Astrocyte of the hippocampus (primary cell): ENCODE data around the gene AP3S2.
A peak's percentile ranks its signal among the peaks of the same experiment; 100 is the strongest.

ENCODE experiments used
- DNase-seq: peaks from one replicate; pipeline ENCODE4 v3.0.0; 2011; ENCODE audit warnings: low read depth, low spot score

Gene AP3S2

DNA sequence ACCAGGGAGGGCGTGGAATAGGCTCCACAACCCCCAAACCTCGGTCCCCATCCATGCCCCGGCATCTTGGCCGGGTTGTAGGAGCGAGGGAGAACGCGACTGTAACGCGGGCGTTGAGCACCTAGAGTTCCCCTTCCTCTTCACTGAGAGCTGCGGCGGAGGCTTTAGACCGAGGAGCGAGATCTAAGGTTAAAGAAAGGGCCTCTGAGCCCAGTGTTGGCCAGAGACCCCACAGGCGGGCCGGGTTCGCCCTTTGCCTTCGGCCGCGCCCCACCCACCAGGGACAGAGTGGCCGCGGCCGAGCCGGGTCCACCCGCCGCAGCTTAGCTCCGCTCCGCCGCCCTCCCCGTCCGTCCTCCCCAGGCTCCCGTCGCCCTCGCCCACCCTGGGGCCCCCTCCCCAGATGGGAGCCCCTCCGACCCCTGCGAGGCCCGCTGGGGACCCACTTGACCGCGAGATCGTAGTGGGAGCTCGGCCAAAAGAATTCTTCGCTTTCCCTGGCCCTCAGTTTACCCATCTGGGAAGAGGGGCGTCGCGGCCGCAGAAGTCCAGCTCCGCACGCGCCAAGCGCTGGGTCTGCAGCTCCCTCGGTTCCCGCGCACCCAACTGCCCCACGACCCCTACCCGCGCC is 79.6 kb downstream of the AP3S2 start:
- DNase-seq, result no peak

DNA sequence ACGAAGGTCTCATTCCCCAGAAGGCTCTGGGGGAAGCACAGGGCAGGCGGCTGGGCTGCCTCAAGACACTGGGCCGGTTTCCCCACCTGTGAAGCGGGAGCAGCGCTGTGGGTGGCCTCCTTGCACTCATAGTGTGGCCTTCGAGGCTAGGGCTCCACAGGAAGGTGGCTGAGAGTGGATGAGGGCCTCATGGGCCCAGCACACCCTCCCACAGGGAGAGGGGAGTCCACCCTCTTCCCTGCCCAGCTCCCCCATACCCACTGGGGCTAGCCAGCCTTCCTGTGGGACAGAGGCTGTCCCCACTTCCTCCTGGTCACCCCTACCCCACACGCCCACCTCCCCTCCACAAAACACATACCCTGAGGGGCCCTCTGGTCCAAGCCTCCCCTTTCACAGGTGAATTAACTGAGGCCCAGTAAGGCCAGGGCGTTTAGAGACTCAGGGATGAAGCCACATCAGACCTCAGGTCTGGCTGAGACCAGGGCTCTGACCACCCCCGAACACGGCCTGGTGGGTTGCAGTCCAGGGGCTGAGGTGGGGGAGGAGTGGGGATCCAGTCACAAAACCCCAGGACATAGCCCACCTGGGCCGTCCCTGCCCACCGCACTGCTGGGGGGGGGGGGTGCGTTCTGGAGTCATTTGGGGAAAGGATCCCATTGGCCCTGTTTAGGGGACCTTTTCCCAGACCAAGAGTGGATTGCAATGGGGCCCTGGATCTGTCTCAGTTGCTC is 80.2 kb downstream of the AP3S2 start:
- DNase-seq, result no peak

DNA sequence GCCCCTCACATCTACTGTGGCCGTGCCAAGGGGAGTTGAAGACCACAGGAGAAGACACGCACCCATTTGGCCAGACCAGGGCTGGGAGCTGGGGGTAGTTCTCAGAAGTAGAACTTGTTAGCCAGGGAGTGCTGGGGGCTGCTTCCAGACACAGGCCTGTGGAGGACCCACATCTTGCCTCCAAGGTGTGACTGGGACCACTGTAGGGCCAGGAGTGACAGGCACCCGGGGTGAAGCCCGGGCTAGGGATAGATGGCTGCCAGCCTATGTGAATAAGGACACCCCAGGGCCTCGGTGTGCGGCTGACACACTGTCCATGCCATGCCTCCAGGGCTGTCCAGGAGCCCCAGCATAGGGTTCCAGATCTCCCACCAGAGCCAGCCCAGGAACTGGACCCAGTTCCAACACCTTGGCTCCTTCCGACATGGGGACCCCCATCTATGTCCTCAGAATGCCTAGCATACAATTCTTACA is 80.9 kb downstream of the AP3S2 start:
- DNase-seq, result no peak

DNA sequence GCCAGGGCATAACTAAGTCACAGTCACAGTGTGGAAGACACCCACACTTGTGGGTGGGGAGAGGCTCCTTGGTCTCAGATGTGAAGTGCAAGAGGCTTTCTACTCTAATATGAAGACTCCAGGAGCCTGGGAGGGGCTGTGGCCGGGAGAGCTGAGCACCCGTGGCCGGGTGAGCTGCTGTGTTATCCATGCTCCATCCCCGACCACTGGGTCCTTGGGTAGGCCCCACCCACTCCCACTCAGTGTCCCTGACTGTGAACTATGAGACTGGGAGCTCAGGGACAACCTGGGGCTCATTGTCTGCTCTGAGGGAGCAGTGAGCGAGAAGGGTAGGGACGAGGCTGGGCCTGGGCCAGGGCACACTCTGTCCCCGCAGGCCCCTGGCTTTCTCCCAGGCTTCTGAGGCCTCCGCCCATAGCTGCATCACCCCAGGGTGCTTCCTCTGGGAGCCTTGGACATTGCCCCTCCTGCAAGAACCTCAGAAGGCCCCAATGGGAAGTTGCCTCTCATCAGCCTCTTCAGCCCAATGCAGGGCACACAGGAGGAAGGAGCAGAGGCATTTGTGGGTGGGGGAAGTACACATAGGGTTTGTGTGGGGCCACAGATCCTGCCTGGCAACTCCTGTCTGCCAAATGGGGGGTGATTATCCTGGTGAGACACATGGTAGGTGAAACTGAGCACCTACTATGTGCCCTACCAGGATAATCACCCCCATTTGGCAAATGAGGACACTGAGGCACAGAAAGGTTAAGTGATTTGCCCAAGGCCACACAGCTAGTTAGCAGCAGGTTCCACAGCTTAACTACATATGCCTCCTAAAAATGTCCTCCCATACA is 81.6 kb downstream of the AP3S2 start:
- DNase-seq, result no peak

DNA sequence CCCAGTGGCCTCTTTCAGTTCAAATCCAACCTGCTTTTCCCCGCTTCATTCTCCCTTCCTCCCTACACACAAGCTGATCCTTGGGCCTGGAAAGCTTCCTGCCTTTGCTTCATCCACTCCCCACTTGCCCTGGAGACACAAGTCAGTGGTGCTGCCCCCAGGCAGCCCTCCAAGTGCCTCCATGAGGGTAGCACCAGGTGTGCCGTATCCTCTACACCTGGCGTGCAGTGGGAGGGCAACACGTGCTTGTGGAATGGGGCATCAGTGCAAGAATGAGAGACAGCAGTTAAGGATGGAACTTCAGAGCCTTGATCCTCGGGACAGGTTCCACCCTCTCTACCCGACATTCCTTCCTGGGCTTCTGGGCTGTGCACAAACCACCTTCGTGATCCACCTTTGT is 83.0 kb downstream of the AP3S2 start:
- no peak for DNase-seq

DNA sequence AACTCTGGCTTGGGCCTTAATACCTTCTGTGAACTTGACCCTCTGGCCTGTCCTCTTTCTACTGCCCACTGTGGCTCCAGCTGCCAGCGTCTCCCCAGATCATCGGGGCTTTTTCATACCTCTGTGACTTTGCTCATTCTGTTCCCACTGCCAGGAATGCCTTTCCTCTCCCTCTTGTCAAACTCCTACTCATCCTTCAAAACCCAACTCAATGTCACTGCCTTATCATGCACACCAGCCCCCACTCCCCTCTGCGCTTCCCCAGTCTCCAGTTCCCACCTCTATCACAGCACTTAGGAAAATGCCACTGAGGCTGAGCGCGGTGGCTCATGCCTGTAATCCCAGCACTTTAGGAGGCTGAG is 84.0 kb downstream of the AP3S2 start:
- DNase-seq, result no peak

DNA sequence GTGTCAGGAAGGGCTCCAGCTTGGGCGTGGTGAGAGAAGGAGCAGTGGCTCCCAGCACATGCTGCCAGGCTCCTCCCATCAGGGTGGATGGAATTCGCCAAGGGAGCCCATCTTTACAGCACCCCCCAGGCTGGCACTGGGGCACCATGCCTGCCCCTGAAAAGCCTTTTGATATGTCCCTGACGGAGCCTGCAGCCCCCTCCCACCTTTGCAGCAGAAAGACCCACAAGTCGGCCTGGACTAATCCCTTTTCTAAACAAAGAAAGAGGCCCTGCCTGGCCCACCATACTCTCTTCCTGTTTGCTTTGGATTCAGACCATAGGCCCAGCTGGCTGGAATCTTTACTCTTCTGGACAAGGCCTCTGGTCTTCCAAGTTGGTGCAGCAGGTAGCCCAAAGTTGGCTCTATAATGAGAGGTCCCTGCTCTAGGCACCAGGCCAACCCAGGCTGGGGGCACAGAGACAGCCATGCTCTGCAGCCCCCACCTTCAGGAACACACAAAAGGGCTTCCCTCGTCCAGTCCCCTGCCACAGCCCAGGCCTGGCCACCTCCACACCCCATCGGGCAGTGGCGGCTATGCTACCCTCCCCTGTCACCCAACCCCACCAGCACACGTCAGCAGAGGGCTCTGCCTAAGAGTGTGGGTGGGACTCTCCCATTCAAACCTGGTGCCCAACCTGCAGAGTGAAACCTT is 84.6 kb downstream of the AP3S2 start:
- peak; percentile 50 for DNase-seq

DNA sequence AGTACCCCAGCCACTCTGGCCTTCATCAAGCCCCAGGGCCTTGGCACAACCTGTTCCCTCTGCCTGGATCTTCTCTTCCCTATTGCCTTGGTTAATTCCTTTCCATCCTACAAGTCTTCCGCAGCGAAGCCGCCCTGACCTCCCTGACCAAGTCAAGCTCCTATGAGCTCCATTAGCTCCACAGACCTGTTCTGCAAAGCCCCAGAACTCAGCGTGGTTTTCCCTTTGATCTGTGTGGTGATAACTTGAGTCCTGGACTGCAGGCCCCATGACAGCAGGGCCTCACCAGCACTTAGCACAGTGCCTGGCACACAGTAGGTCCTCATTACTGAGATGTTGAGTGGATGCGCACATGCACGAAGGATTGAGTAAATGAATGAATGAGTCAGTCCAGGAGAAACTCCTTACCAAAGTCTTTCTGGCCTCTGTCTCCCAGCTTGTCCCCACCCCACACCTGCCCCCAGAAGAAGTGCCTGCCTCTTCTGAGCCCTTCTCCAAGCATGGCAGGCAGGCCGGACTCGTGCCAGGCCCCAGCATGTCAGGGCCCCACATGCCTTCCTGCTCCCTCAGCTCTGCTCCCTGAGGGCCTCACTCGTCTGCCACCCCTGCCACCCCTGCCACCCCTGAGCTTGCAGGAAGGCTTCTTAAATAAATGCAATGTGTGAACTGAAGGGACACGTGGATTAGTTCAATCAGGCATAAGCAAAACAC is 85.5 kb downstream of the AP3S2 start:
- DNase-seq, result no peak

DNA sequence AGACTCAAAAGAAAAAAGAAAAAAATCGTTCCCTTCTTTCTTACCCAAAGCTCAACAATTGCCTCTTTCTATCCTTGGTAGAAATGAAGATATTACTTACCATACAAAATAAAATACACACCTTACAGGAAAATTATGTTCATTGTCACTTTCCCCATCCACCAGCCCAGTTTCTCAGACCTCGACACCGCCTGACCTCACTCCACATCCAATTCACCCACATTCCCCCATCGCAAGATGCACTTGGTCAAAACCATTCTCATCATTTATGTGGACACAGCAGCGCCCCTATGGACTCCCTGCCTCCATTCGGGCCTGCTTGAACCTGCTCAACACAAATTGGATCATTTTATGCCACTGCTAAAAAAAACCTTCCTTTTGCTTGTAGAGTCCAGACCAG is 86.1 kb downstream of the AP3S2 start:
- no peak for DNase-seq

DNA sequence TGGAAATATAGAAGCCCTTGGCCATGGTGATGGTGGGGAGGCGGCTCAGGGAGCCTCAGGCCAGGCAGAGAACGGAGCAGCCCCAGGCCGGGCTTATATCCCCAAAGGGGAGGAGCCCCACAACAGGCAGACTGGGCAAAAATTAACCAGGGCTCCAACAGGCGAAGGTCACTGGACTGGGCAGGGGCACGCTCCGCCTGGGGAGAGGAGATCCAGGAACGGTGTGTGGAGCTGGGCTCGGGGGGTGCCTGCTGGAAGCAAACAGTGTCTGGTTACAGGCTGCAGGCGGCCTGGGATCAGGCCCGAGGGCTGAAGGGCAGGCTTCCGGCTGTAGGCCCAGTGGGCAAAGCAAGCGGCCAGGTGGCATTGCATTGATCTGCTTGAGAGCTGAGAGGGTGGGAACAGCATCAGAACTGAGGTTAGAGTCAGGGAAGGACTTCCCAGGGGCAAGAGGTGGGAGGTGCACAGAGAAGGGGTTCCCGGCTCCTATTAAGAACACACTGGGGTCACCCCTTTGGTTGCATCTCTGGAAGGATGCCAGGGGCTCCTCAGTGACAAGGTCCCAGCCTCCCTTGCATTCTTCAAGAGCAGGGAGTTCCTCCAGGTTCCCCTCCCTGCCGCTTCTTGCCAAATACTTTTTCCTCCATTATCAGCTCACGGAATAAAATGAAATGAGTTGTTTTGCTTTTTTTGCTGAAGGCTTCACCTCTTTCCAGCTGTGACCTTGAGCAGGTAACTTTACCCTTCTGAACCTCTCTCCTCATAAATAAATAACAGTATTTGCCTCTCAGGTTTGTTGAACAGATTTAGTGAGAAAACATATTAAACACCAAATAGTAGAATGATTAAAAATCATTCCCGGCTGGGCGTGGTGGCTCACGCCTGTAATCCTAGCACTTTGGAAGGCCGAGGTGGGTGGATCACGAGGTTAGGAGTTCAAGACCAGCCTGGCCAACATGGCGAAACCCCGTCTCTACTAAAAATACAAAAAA is 86.9 kb downstream of the AP3S2 start:
- DNase-seq, result no peak

DNA sequence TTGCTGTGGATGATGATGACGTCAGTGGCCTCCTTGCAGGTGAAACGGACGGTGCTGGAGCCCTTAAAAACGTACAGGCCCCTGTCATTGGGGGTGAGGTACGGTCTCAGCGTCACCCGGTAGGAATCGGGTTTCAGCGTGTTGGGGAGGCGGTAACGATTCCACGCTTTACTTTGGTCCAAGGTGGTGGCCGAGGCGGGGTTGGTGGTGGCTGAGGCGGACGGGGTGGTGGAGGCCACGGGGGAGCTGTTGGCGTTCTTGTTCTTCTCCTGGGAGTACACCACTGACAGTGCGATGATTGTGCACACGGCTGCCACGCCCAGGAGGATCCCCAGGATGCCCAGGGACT is 87.6 kb downstream of the AP3S2 start:
- no peak for DNase-seq

DNA sequence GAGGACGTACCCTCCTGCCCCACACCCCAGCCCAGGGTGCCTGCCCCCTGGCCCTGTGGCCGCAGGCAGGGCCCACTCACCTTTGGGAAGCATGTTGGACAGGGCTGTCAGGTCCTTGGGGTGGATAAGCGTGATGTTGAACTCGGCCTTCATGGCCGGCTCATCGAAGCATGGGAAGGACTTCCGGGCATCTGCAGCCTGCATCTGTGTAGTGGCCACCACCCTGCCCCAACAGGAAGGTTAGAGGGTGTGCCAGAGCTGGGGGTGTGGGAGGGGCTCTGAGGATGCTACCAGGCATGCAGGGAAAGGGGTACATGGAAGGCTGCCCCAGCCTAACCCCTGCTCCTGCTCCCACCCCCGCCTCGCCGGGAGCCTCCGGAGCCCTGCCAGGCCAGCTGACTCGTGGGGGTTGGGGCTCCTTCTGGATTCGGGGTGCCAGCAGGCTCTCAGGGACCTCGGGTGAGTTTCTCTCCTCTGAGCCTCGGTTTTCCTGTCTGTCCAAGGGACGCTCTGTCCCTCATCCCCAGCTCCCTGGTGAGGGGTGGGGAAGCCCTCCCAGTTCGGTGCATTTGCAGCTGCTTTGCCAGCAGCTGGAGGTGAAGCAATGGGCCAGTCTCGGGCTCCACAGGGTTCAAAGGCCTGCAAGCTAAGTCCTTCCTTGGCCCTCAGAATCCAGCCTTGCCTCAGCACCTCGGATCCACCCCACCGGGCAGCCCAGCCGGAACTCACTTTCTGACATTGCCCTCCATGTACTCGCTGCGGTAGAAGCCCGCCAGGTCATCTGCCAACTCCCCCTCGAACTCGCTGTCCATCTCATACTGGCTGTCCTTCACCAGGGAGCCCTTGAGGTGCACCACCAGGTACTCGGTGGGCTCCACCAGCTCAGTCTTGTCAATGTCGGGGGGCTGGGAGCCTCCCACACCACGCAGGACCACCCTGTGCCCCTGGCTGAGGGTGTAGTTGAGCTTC is 88.3 kb downstream of the AP3S2 start:
- DNase-seq, result no peak

DNA sequence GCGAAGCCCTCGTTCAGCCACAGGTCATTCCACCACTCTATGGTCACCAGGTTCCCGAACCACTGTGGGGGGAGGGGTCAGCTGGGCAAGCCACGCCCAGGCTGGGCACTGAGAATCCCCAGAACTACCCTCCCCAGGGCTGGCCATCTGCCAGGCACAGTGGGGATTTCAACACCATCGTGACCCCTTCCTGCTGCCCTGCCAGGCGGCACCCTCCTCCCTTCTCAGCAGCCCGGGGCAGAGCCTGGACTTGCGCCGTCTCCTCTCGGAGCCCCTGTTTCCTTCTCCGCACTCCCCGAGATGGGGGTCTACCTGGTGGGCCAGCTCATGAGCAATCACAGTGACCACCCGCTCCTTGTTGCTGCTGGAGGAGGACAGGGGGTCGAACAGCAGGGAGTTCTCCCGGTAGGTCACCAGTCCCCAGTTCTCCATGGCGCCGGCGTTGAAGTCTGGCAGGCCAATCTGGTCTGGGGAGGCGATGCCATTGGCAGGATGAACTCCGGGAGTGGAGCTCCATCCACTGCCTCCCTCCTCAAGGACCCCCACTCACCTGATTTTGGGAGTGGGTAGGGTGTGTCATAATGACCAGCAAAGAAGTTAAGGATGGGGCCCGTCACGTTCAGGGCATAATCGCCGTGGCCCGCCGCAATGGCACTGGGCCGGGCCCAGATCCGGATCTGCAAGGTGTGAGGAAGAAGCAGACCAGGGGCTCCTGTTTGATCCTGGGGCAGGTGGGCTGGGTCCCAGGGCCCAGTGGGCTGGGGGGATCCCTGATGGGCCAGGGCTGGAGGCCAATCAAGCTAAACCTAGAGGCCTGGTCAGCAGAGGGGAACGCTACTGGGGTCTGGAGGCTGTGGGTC is 89.6 kb downstream of the AP3S2 start:
- DNase-seq, result no peak

DNA sequence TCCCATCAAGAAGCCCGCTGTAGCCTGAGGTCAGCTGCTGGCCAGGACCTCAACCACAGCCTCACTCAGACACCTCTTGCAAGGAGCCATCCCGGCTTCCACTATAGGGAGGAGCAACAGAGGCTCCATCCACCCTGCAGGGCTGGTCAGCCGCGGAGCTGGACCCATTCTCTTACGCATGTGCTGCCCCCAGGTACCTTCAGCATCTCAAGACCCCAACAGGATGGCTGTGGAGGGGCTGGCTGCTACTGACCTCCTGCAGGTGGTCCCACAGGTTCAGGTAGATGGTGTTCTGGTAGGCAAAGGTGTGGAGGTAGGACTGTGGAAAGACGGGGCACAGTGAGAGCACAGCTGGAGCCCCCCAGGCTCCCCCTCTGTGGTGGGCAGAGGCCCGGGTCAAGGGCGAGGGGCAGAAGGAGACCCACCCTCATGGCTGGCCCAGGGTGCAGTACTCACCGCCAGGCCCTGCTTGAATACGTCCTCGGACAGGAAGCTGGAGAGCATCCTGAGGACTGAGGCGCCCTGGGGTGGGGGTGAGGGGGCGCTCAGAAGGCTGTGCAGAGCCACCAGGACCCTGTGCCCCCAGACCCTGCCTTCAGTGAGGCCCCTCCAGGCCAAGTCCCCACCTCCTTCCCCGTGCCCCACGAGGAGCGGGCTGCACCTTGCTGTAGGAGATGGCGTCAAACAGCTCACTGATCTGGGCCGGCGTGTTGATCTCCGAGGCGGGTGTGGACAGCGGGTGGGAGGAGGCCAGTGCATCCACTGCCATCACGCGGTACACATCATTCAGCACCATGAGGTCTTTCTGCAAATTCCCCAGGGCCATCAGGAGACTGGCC is 90.6 kb downstream of the AP3S2 start:
- DNase-seq, result no peak

DNA sequence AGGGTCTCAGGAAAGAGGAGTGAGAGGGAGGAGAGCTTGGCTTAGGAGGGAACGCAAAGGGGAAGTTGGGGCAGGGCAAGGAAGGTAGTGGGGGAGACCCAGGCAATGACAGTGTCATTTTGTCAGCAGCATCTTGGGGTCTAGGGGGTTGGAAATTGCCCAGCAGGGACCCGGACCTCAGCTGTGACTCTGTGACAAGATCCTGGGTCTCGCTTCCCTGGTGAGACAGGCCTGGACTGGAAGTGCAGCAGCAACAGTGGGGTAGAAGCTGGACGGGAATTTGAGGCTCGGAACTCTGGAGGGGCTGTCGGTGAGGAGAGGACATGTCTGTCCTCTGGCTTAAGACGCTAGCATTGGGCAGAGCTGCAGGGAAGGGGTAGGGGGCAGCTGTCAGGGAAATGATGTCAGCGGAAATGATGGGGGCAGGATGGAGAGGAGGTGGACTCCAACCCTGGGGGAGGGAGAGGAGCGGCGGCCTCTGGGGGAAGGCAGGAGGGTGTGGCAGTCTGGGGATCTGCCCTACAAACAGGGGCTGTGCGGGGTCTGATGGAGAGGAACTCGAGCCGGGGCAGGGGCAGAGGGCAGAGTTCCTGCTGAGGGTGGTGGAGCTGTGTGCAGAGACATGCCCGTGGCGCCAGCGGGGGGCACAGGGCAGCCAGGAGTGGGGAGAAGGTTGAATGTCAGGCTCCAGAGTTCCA is 91.4 kb downstream of the AP3S2 start:
- no peak for DNase-seq

DNA sequence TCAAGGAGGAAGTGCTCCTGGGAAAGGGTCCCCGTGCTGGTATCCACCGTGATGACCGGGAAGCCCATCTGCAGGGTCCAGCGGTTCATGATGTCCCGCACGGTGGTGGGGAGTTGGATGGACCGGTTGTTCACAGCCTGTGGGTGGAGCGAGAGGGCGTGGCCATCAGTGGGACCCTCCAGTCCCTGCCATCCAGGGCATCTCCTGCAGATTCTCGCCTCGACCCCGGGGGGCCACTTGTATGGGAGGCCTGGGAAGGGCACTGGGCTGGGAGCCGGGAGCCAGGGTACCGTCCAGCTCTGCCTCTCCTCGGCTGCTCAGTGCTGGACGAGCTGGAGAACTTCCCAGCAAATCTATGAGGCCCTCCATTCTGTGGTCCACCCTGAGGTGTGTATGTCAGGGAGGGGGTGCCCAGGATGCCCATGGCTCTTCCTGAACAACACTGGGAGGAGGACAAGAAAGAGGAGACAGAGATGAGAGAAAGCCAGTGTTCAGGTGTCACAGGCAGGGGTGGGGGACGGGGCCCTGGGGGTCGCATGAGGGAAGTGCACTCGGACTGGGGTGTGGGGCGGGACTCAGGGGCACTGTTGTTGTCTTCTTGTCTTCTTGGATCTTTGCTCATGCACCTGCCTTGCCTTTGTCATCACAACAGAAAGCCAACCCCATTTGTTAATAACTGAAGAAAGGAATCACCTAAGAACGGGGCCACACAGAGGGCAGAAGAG is 92.2 kb downstream of the AP3S2 start:
- DNase-seq, result no peak
